Measurements from ENCODE around the gene MAGEB17.
"Not testable (repeated sequence)": the region's sequence is repeated elsewhere in the genome, so short reads cannot be mapped to it uniquely, and the experiment has no call there.

MAGEB17 gene

GRCh38 chrX:16141422-16142245 is 25.6 kb upstream of the MAGEB17 start:
- no peak for TF ChIP-seq GATA1 (IDR thresholded peaks at IDR 0.05; ENCODE audit: low read depth, low read length)
- TF ChIP-seq POLR2A (IDR thresholded peaks at IDR 0.05; ENCODE audit: low read length), result no peak

GRCh38 chrX:16142246-16142558 is 25.1 kb upstream of the MAGEB17 start:
- no peak for TF ChIP-seq GATA1 (IDR thresholded peaks at IDR 0.05; ENCODE audit: low read depth, low read length)
- TF ChIP-seq POLR2A (IDR thresholded peaks at IDR 0.05; ENCODE audit: low read length), result no peak
- no peak for DNase-seq

More at GRCh38 chrX:16141422-16142245, 25.6 kb upstream of the MAGEB17 start:
- DNase-seq, result no peak

GRCh38 chrX:16143968-16144367 is 23.3 kb upstream of the MAGEB17 start:
- TF ChIP-seq GATA1 (IDR thresholded peaks at IDR 0.05; ENCODE audit: low read depth, low read length) (no peak), POLR2A (IDR thresholded peaks at IDR 0.05; ENCODE audit: low read length) (no peak)
- no peak for DNase-seq

GRCh38 chrX:16144420-16144819 is 22.9 kb upstream of the MAGEB17 start:
- DNase-seq, result no peak
- TF ChIP-seq GATA1 (IDR thresholded peaks at IDR 0.05; ENCODE audit: low read depth, low read length) (no peak), POLR2A (IDR thresholded peaks at IDR 0.05; ENCODE audit: low read length) (no peak)

- not testable (repeated sequence) for DNase-seq
Observed at GRCh38 chrX:16145093-16145492, 22.2 kb upstream of the MAGEB17 start.

- no peak for DNase-seq
- TF ChIP-seq GATA1 (IDR thresholded peaks at IDR 0.05; ENCODE audit: low read depth, low read length) (no peak), POLR2A (IDR thresholded peaks at IDR 0.05; ENCODE audit: low read length) (no peak)
Observed at GRCh38 chrX:16145656-16146055, 21.6 kb upstream of the MAGEB17 start.

GRCh38 chrX:16148896-16149295 is 18.4 kb upstream of the MAGEB17 start:
- TF ChIP-seq POLR2A (IDR thresholded peaks at IDR 0.05; ENCODE audit: low read length), result no peak
- TF ChIP-seq GATA1 (IDR thresholded peaks at IDR 0.05; ENCODE audit: low read depth, low read length), result no peak
- no peak for DNase-seq

- TF ChIP-seq POLR2A (IDR thresholded peaks at IDR 0.05; ENCODE audit: low read length) (no peak), GATA1 (IDR thresholded peaks at IDR 0.05; ENCODE audit: low read depth, low read length) (no peak)
- DNase-seq, result no peak
Observed at GRCh38 chrX:16155581-16156096, 11.6 kb upstream of the MAGEB17 start.

GRCh38 chrX:16156692-16157331 is 10.5 kb upstream of the MAGEB17 start:
- TF ChIP-seq GATA1 (IDR thresholded peaks at IDR 0.05; ENCODE audit: low read depth, low read length), result no peak
- TF ChIP-seq POLR2A (IDR thresholded peaks at IDR 0.05; ENCODE audit: low read length), result no peak
- no peak for DNase-seq

GRCh38 chrX:16160729-16161128 is 6.6 kb upstream of the MAGEB17 start:
- TF ChIP-seq POLR2A (IDR thresholded peaks at IDR 0.05; ENCODE audit: low read length) (no peak), GATA1 (IDR thresholded peaks at IDR 0.05; ENCODE audit: low read depth, low read length) (no peak)
- no peak for DNase-seq

GRCh38 chrX:16161173-16161572 is 6.1 kb upstream of the MAGEB17 start:
- DNase-seq, result not testable (repeated sequence)

GRCh38 chrX:16162391-16162790 is 4.9 kb upstream of the MAGEB17 start:
- no peak for DNase-seq
- TF ChIP-seq POLR2A (IDR thresholded peaks at IDR 0.05; ENCODE audit: low read length) (no peak), GATA1 (IDR thresholded peaks at IDR 0.05; ENCODE audit: low read depth, low read length) (no peak)

- TF ChIP-seq POLR2A (IDR thresholded peaks at IDR 0.05; ENCODE audit: low read length) (no peak), GATA1 (IDR thresholded peaks at IDR 0.05; ENCODE audit: low read depth, low read length) (no peak)
- DNase-seq, result no peak
Observed at GRCh38 chrX:16164748-16165147, 2.5 kb upstream of the MAGEB17 start.

- DNase-seq, result no peak
- TF ChIP-seq GATA1 (IDR thresholded peaks at IDR 0.05; ENCODE audit: low read depth, low read length), result no peak
- TF ChIP-seq POLR2A (IDR thresholded peaks at IDR 0.05; ENCODE audit: low read length), result no peak
Observed at GRCh38 chrX:16171039-16171438, 3.8 kb downstream of the MAGEB17 start.

GRCh38 chrX:16171944-16172343 is 4.7 kb downstream of the MAGEB17 start:
- no peak for TF ChIP-seq POLR2A (IDR thresholded peaks at IDR 0.05; ENCODE audit: low read length)
- no peak for TF ChIP-seq GATA1 (IDR thresholded peaks at IDR 0.05; ENCODE audit: low read depth, low read length)
- DNase-seq, result no peak

Data from erythroblast (primary cell).